Measurements from ENCODE around the gene SYNGR1.

Gene SYNGR1

GRCh38 chr22:39371732-39372131, 21.9 kb downstream of the SYNGR1 start:
- DNase-seq = no peak

GRCh38 chr22:39374191-39374590, 24.4 kb downstream of the SYNGR1 start:
- no peak for DNase-seq

GRCh38 chr22:39374801-39375200, 25.0 kb downstream of the SYNGR1 start:
- no peak for DNase-seq

GRCh38 chr22:39375646-39376045, 25.9 kb downstream of the SYNGR1 start:
- DNase-seq = no peak

GRCh38 chr22:39379756-39380730, 30.3 kb downstream of the SYNGR1 start:
- DNase-seq = no peak

- no peak for DNase-seq
Observed at GRCh38 chr22:39381009-39381755, 31.4 kb downstream of the SYNGR1 start.

GRCh38 chr22:39381930-39382329, 32.1 kb downstream of the SYNGR1 start:
- DNase-seq = no peak

GRCh38 chr22:39382410-39382809, 32.6 kb downstream of the SYNGR1 start:
- no peak for DNase-seq

- no peak for DNase-seq
Observed at GRCh38 chr22:39383841-39384625, 34.2 kb downstream of the SYNGR1 start.

- no peak for DNase-seq
Observed at GRCh38 chr22:39384750-39385480, 35.1 kb downstream of the SYNGR1 start.

GRCh38 chr22:39388261-39389011, 38.6 kb downstream of the SYNGR1 start:
- peak; percentile 76 for DNase-seq

- DNase-seq = no peak
Observed at GRCh38 chr22:39389420-39389819, 39.6 kb downstream of the SYNGR1 start.

GRCh38 chr22:39392341-39392948, 42.7 kb downstream of the SYNGR1 start:
- DNase-seq = no peak

GRCh38 chr22:39395936-39396796, 46.4 kb downstream of the SYNGR1 start:
- no peak for DNase-seq

GRCh38 chr22:39396797-39397195, 47.0 kb downstream of the SYNGR1 start:
- no peak for DNase-seq

- no peak for DNase-seq
Observed at GRCh38 chr22:39401301-39401631, 51.5 kb downstream of the SYNGR1 start.

- DNase-seq = peak; percentile 44
Observed at GRCh38 chr22:39405346-39406085, 55.7 kb downstream of the SYNGR1 start.

- DNase-seq = no peak
Observed at GRCh38 chr22:39408173-39408572, 58.4 kb downstream of the SYNGR1 start.

- no peak for DNase-seq
Observed at GRCh38 chr22:39408807-39409206, 59.0 kb downstream of the SYNGR1 start.

Measured in stimulated activated CD8-positive, alpha-beta memory T cell treated with anti-CD3 and anti-CD28 coated beads, Interleukin-4, amount 100 ng/mL, for 48 hours (primary cell).